Measurements from ENCODE around the gene NWD2. TPM values are rescaled to one million over a fixed set of nuclear protein-coding genes. Genes with fewer than 3 reads are reported as not detected.
A peak's percentile ranks its signal among the peaks of the same experiment; 100 is the strongest.

Gene NWD2
- total and polyA plus RNA-seq, 9 donors = under 0.01 to 0.29 (median 0.03) TPM; not detected in 2

GRCh38 chr4:37463033-37463856 lies 218.7 kb downstream of the NWD2 start:
- no peak for DNase-seq
- H3K27ac ChIP-seq (ENCODE audit: low read length) = no peak overlapping the region
- H3K36me3 ChIP-seq (ENCODE audit: control insufficient read depth, insufficient read depth, low read length) = no peaks in the 10 kb centered on the region
- WGBS (ENCODE audit: insufficient coverage) = no CpG with 5 or more reads among the region's 5 CpGs
- no peaks in the 10 kb centered on the region for H3K9me3 ChIP-seq (replicated peaks; ENCODE audit: control insufficient read depth, low read depth, low read length)
- H3K4me1 ChIP-seq (ENCODE audit: control insufficient read depth, insufficient read depth, low read length) = no peaks in the 10 kb centered on the region
- no peaks in the 10 kb centered on the region for H3K27me3 ChIP-seq (ENCODE audit: control insufficient read depth, insufficient read depth, low read length)
- H3K4me3 ChIP-seq (ENCODE audit: low read length) = no peak overlapping the region

- H3K9me3 ChIP-seq (replicated peaks; ENCODE audit: control insufficient read depth, low read depth, low read length) = no peaks in the 10 kb centered on the region
- DNase-seq = peak; percentile 4
- no peaks in the 10 kb centered on the region for H3K4me1 ChIP-seq (ENCODE audit: control insufficient read depth, insufficient read depth, low read length)
- no peaks in the 10 kb centered on the region for H3K36me3 ChIP-seq (ENCODE audit: control insufficient read depth, insufficient read depth, low read length)
- H3K27me3 ChIP-seq (ENCODE audit: control insufficient read depth, insufficient read depth, low read length) = no peaks in the 10 kb centered on the region
- 43% methylated on average over 1 of the region's 7 CpGs for WGBS (ENCODE audit: insufficient coverage)
- no peak overlapping the region for H3K4me3 ChIP-seq (ENCODE audit: low read length)
- no peak overlapping the region for H3K27ac ChIP-seq (ENCODE audit: low read length)
Measured at GRCh38 chr4:37464373-37465128, 220.0 kb downstream of the NWD2 start.

DNA sequence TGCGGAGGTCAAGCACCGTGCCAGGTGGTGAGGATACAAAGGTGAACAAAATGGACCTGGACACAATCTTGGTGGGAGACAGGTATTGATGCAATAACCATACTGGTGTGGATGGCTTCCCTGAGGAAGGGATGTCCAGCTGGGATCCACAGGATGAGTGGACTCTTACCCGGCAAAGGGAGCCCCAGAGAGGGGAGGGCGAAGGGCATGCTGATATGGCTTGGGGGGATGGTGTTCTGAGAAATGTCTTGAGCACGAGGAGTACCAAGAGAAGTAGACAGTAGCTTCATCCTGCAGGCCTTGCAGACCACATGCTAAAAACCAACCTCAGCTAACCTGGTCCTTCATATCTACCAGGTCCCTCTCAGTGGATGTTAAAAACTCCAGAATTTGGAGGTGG lies 220.8 kb downstream of the NWD2 start:
- WGBS (ENCODE audit: insufficient coverage) = 96% methylated on average over 3 of the region's 5 CpGs
- DNase-seq = no peak
- H3K36me3 ChIP-seq (ENCODE audit: control insufficient read depth, insufficient read depth, low read length) = no peaks in the 10 kb centered on the region
- H3K27me3 ChIP-seq (ENCODE audit: control insufficient read depth, insufficient read depth, low read length) = no peaks in the 10 kb centered on the region
- no peaks in the 10 kb centered on the region for H3K9me3 ChIP-seq (replicated peaks; ENCODE audit: control insufficient read depth, low read depth, low read length)
- H3K27ac ChIP-seq (ENCODE audit: low read length) = no peak overlapping the region
- H3K4me1 ChIP-seq (ENCODE audit: control insufficient read depth, insufficient read depth, low read length) = no peaks in the 10 kb centered on the region
- no peak overlapping the region for H3K4me3 ChIP-seq (ENCODE audit: low read length)

DNA sequence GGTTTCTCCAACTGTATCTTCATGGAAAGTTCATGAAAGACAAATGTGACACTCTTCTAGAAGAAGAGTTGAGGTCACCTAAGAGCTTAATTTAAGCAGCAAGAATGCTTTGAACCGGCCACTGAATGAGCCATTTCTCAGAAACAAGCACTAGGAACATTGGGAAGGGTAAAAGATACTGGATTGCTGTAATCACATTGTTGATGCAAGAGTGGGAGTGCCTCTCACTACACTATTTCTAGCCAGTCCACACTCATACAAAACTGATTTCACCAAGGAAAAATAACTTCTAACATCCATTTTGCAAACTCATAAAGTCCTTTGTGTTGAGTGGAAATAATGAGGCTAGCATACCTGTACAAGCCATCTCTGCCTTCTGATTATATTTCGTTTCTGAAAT lies 221.3 kb downstream of the NWD2 start:
- DNase-seq = no peak
- H3K27ac ChIP-seq (ENCODE audit: low read length) = no peak overlapping the region
- H3K9me3 ChIP-seq (replicated peaks; ENCODE audit: control insufficient read depth, low read depth, low read length) = no peaks in the 10 kb centered on the region
- no peak overlapping the region for H3K4me3 ChIP-seq (ENCODE audit: low read length)
- H3K36me3 ChIP-seq (ENCODE audit: control insufficient read depth, insufficient read depth, low read length) = no peaks in the 10 kb centered on the region
- no peaks in the 10 kb centered on the region for H3K27me3 ChIP-seq (ENCODE audit: control insufficient read depth, insufficient read depth, low read length)
- WGBS (ENCODE audit: insufficient coverage) = no CpG with 5 or more reads among the region's 2 CpGs
- no peaks in the 10 kb centered on the region for H3K4me1 ChIP-seq (ENCODE audit: control insufficient read depth, insufficient read depth, low read length)

DNA sequence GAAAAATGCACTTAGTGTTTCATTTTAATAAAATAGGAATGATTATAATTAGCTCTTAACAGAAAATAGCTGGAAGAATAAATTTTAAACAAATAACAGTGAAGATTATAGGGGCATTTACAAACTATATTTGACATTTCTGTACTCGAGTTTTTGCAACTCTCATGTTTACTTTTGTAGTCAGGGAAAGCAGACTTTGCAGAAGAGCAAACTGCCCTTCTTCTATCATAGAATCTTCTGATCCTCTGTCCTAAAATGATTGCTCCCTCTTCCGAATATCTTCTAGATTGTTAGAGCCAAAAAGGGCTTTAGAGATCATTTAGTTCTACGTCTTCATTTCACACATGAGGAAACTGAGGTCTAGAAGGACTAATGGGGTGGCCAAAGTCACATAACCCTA lies 222.7 kb downstream of the NWD2 start:
- H3K4me3 ChIP-seq (ENCODE audit: low read length) = no peak overlapping the region
- no peaks in the 10 kb centered on the region for H3K36me3 ChIP-seq (ENCODE audit: control insufficient read depth, insufficient read depth, low read length)
- DNase-seq = no peak
- no peaks in the 10 kb centered on the region for H3K27me3 ChIP-seq (ENCODE audit: control insufficient read depth, insufficient read depth, low read length)
- whole genome bisulfite sequencing (ENCODE audit: insufficient coverage) = no CpG with 5 or more reads among the region's 3 CpGs
- H3K4me1 ChIP-seq (ENCODE audit: control insufficient read depth, insufficient read depth, low read length) = no peaks in the 10 kb centered on the region
- H3K9me3 ChIP-seq (replicated peaks; ENCODE audit: control insufficient read depth, low read depth, low read length) = no peaks in the 10 kb centered on the region
- H3K27ac ChIP-seq (ENCODE audit: low read length) = no peak overlapping the region

GRCh38 chr4:37467824-37468223 lies 223.3 kb downstream of the NWD2 start:
- Histone ChIP-seq H3K36me3 (ENCODE audit: control insufficient read depth, insufficient read depth, low read length) (no peaks in the 10 kb centered on the region), H3K27me3 (ENCODE audit: control insufficient read depth, insufficient read depth, low read length) (no peaks in the 10 kb centered on the region), H3K27ac (ENCODE audit: low read length) (no peak overlapping the region), H3K4me3 (ENCODE audit: low read length) (no peak overlapping the region), H3K4me1 (ENCODE audit: control insufficient read depth, insufficient read depth, low read length) (no peaks in the 10 kb centered on the region), H3K9me3 (replicated peaks; ENCODE audit: control insufficient read depth, low read depth, low read length) (no peaks in the 10 kb centered on the region)
- WGBS (ENCODE audit: insufficient coverage) = 94% methylated on average over 3 of the region's 4 CpGs
- DNase-seq = no peak

GRCh38 chr4:37469286-37469685 lies 224.7 kb downstream of the NWD2 start:
- H3K4me1 ChIP-seq (ENCODE audit: control insufficient read depth, insufficient read depth, low read length) = no peaks in the 10 kb centered on the region
- H3K27ac ChIP-seq (ENCODE audit: low read length) = no peak overlapping the region
- H3K9me3 ChIP-seq (replicated peaks; ENCODE audit: control insufficient read depth, low read depth, low read length) = no peaks in the 10 kb centered on the region
- no peak for DNase-seq
- H3K4me3 ChIP-seq (ENCODE audit: low read length) = no peak overlapping the region
- WGBS (ENCODE audit: insufficient coverage) = no CpG with 5 or more reads among the region's 2 CpGs
- no peaks in the 10 kb centered on the region for H3K36me3 ChIP-seq (ENCODE audit: control insufficient read depth, insufficient read depth, low read length)
- H3K27me3 ChIP-seq (ENCODE audit: control insufficient read depth, insufficient read depth, low read length) = no peaks in the 10 kb centered on the region

DNA sequence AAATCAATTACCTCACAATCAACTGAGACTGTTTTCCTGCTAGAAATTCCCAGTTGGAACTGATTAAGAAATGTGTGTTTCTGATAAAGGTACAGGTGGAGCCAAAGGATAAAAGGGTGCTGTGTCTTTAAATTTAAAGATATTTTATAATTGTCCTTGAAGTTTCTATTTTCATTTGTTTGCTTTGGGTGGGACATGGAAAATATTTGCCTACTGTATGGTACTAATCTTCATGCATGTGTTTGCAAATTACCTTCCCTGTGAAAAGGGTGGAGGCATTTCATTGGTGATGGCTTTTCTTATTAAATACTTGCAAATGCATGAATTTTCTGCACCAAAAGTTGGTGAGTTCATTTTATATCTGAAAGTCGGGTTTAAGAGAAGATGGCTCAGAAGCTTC lies 225.7 kb downstream of the NWD2 start:
- Histone ChIP-seq H3K27ac (ENCODE audit: low read length) (no peak overlapping the region), H3K9me3 (replicated peaks; ENCODE audit: control insufficient read depth, low read depth, low read length) (no peaks in the 10 kb centered on the region), H3K27me3 (ENCODE audit: control insufficient read depth, insufficient read depth, low read length) (no peaks in the 10 kb centered on the region), H3K36me3 (ENCODE audit: control insufficient read depth, insufficient read depth, low read length) (no peaks in the 10 kb centered on the region), H3K4me3 (ENCODE audit: low read length) (no peak overlapping the region), H3K4me1 (ENCODE audit: control insufficient read depth, insufficient read depth, low read length) (no peaks in the 10 kb centered on the region)
- no peak for DNase-seq
- WGBS (ENCODE audit: insufficient coverage) = no CpG with 5 or more reads among the region's 1 CpG

- DNase-seq = no peak
- 100% methylated on average over 1 of the region's 1 CpG for WGBS (ENCODE audit: insufficient coverage)
- Histone ChIP-seq H3K4me3 (ENCODE audit: low read length) (no peak overlapping the region), H3K27me3 (ENCODE audit: control insufficient read depth, insufficient read depth, low read length) (no peaks in the 10 kb centered on the region), H3K9me3 (replicated peaks; ENCODE audit: control insufficient read depth, low read depth, low read length) (no peaks in the 10 kb centered on the region), H3K27ac (ENCODE audit: low read length) (no peak overlapping the region), H3K4me1 (ENCODE audit: control insufficient read depth, insufficient read depth, low read length) (no peaks in the 10 kb centered on the region), H3K36me3 (ENCODE audit: control insufficient read depth, insufficient read depth, low read length) (no peaks in the 10 kb centered on the region)
Measured at GRCh38 chr4:37471093-37471492, 226.6 kb downstream of the NWD2 start.

- WGBS (ENCODE audit: insufficient coverage) = 62% methylated on average over 4 of the region's 5 CpGs
- H3K4me3 ChIP-seq (ENCODE audit: low read length) = no peak overlapping the region
- no peaks in the 10 kb centered on the region for H3K9me3 ChIP-seq (replicated peaks; ENCODE audit: control insufficient read depth, low read depth, low read length)
- H3K27me3 ChIP-seq (ENCODE audit: control insufficient read depth, insufficient read depth, low read length) = no peaks in the 10 kb centered on the region
- no peaks in the 10 kb centered on the region for H3K4me1 ChIP-seq (ENCODE audit: control insufficient read depth, insufficient read depth, low read length)
- no peak overlapping the region for H3K27ac ChIP-seq (ENCODE audit: low read length)
- no peak for DNase-seq
- no peaks in the 10 kb centered on the region for H3K36me3 ChIP-seq (ENCODE audit: control insufficient read depth, insufficient read depth, low read length)
Measured at GRCh38 chr4:37471971-37472370, 227.4 kb downstream of the NWD2 start.
